HFF-Myc (cell line): ENCODE results near the gene IL1RL1.

ENCODE experiments used
- DNase-seq: peaks from one replicate; pipeline ENCODE4 v3.0.0-alpha.2; 2011; ENCODE audit warnings: low read depth; ENCODE audit errors: extremely low read depth
- H3K4me3 ChIP-seq: replicated peaks from 2 replicates; pipeline ENCODE4 v1.5.1; 2011; ENCODE audit warnings: low read depth, mild to moderate bottlenecking, control low read depth, low read length
- CTCF ChIP-seq: IDR thresholded peaks from 2 replicates; pipeline ENCODE4 v1.5.1; 2012; ENCODE audit warnings: mild to moderate bottlenecking, low read depth, low read length, control low read depth; ENCODE audit errors: missing control alignments

IL1RL1 gene

GRCh38 chr2:102340778-102341177, 29.4 kb downstream of the IL1RL1 start:
- no peak for TF ChIP-seq CTCF

GRCh38 chr2:102342888-102343287, 31.5 kb downstream of the IL1RL1 start:
- TF ChIP-seq CTCF, result no peak
- H3K4me3 ChIP-seq, result no peak overlapping the region
- no peak for DNase-seq

More at GRCh38 chr2:102340778-102341177, 29.4 kb downstream of the IL1RL1 start:
- no peak for DNase-seq
- H3K4me3 ChIP-seq, result no peak overlapping the region

GRCh38 chr2:102344397-102344796, 33.0 kb downstream of the IL1RL1 start:
- TF ChIP-seq CTCF, result no peak
- no peak for DNase-seq
- no peak overlapping the region for H3K4me3 ChIP-seq

GRCh38 chr2:102345329-102345920, 34.1 kb downstream of the IL1RL1 start:
- TF ChIP-seq CTCF, result no peak
- no peak overlapping the region for H3K4me3 ChIP-seq
- DNase-seq, result no peak

- TF ChIP-seq CTCF, result no peak
- no peak for DNase-seq
- no peak overlapping the region for H3K4me3 ChIP-seq
Measured at GRCh38 chr2:102346381-102347130, 35.2 kb downstream of the IL1RL1 start.

- H3K4me3 ChIP-seq, result no peak overlapping the region
- no peak for DNase-seq
- TF ChIP-seq CTCF, result no peak
Measured at GRCh38 chr2:102350137-102350793, 38.9 kb downstream of the IL1RL1 start.
